T-helper 9 cell (primary cell): ENCODE data around the gene SARNP.
"Not testable (repeated sequence)": the region's sequence is repeated elsewhere in the genome, so short reads cannot be mapped to it uniquely, and the experiment has no call there.

Experiments
- DNase-seq: peaks from one replicate; pipeline ENCODE4 v3.0.0-alpha.2; 2020

The SARNP gene

DNA sequence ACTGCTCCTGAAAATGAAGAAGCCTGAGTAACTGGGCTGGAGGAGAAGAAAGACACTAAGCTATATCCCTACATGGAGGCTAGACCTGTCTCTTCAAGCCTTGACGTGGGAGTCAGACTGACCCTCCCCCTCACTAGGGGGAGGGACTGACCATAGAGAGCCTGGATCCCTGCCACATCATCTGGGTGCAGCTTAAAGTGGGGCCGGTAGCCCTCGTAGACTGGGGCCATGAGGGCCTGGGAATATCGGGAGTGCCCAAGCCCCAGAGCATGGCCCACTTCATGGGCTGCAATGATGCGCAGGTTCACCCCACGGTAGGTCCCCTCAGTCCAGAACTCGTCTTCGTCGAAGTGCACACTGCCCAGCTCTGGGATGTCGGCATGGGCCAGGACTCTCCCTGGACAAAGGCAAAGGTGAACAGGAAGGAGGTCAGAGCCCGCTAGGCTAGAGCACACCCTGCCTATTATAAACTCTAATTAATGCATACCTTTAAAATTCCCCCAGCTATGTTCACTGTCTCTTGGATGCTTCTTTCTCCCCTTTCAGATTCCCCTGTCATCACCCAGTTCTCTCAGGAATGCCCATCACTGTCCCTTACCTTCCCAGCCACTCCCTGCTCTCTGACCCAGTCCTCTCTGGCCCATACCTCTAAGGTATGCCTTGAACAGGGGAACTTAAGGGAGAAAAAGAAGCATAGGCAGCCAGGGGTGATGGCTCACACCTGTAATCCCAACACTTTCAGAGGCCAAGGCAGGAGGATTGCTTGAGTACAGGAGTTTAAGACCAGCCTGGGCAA is 22.0 kb upstream of the SARNP start:
- DNase-seq = no peak

DNA sequence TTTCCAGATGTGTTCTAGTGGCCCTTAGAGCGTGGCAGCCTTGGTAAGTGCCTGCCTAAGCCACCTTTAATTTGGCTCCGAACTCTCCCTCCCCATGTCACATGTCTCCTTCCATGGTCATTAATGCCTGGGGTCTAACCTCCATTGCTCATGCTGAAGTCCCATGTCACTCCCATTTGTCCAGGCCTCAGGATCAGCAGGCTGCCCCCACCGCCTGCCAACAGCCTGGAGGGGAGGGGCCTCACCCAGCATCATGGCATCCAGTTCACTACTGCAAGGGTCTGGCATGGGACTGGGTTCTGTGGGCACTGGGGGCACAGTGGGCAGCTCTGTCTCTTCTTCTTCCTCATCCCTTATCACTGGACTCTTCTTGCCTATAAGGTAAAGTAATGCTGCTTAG is 20.8 kb upstream of the SARNP start:
- DNase-seq = no peak

DNA sequence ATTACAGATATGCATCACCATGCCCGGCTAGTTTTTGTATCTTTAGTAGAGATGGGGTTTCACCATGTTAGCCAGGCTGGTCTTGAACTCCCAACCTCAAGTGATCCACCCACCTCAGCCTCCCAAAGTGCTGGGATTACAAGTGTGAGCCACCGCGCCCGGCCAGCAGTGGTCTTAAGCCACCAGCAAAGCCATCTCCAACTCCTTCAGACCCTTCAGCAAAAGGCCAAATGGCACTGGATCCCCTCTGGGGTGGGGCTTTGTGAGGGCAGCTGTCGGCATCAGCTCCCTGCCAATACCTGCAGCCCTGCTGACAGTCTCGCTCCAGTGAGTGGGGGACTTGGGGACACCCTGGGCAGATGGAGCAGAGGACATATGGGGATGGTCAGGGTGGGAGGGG is 16.9 kb upstream of the SARNP start:
- not testable (repeated sequence) for DNase-seq

DNA sequence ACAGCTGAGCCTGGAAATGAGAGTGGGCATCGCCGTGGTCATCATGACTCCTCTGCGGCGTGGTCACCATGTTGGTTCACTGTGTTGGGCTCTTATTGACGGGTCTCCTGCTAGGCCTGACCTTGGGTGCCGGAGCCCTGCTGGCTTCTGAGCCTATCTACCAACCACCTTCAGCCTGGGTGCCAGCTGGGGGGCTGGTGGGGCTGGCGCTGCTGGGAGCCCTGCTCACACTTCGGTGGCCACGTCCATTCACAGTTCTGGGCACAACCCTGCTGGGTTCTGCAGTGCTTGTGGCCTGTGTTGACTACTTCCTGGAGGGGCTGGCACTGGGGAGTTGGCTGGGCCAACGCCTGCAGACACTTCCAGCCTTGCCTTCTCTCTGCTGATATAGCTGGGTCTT is 15.5 kb upstream of the SARNP start:
- no peak for DNase-seq

DNA sequence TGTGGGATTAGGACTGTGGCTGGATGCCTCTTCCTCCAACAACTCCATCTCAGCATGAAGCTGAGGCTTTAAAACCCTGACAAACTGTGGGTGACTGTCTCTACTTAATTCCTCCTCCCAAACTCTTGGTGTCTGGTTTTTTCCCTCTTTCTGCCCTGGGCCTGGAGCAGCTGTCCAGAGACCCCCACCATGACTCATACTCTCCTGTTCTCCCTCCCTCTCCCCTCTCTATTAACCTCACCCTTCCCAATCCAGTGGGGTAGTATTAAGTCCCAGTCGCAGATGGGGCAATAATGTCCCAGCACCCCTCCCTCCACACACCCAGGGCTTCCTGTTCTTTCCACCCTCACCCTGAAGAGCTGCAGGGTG is 13.9 kb upstream of the SARNP start:
- DNase-seq = no peak

DNA sequence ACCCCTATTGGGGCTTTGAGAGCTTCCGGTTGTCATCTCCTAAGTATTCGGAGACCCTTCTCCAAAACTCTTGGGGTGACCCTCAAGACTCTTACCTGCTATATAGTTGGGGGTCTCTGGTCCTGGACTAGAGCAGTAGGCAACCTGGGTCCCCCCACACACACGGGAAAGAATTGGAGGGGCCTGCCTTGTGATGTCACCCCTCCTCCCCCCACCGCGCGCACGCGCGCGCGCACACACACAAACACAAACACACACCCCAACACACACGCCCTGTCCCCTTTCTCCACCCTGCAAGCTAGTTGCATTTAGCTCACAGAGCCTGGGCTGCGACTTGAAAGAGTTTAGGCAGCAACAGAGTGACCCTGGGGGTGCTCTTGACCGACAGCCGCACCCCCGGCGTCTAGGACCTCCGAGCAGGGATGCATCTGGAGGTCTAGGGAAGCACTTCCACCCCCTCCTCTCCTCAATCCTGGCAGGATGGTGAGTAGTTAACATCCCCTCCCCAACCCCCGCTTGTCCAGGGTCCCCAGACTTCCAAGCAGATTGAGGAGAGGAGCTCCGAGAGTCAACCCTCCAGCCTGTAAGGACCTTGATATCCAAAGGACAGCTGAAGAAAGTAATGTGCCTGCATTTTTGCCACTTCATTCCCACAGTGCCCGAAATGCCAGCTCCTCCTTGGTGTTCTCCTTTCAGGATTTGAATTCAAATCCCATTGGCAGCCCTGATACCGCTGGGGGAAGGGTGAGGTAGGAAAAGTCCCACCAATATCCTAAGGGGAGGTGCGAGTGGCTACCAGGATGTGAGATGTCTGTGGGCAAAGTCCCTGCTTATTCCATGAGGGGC is 13.3 kb upstream of the SARNP start:
- DNase-seq = no peak

DNA sequence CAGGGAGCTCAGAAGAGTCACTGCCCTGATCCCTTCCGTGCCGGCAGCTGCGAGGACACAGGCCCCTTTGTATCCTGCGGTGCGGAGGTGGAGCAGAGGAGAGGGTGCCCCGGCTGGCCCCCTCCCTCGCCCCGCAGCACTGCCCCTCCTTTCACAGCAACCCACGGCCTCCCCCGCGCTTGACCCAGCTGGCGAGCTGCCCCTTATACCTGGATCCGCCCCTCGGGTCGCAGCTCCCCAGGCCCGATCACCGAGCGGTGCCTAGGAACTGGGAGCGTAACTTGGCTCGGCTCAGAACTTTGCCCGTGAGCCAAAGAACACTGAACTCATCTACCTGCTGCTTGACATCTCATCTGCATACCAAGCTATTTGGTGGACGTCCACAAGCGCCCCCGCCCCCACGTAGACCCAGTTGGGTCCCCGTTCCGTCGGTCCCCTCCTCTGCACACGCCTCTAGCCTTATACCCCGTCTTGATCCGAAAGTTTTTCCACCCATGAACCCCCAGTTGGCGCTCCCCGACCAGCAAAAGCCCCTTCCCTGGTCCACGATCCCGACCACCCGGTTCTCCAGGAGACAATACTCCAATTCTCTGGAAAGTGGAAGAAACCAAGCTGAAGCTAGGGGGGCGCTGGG is 12.6 kb upstream of the SARNP start:
- peak; percentile 15 for DNase-seq

DNA sequence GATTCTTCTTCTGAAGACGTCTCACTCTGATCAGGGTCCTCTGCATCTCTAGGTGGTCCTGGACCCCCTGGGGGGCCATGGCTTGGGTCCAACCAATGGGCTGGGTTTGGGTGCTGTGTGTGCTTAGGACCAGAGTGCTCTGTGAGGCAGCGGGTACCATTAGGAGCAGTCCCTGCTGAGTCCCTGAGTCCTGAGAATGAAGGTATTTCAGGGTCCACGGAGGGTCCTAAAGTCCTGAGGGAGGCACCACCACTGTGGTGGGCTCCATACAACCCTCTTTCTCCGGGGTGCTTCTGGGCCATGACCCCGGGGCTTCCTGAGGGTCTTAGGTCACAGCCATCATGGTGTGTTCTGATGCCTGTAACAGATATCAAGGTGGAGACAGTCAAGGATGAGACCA is 10.8 kb upstream of the SARNP start:
- DNase-seq = no peak

DNA sequence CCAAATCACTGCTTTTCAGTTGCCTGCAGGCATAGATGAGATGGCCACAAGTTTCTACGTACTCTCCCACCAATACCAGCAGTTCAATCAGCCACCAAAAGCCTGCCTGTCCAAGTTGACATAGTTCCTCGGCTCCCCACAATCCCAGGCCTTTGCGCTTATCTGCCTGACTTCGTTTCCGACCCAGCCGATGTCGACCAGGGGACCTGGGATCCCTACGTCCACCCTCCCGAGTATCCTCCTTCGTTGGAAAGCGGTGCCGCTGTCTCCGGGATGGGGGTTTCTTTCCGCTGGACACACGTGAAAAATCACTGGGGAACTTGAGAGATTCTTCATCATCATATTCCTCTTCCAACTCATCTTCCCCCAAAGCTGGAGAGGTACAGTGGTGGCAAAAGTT is 10.3 kb upstream of the SARNP start:
- DNase-seq = no peak

DNA sequence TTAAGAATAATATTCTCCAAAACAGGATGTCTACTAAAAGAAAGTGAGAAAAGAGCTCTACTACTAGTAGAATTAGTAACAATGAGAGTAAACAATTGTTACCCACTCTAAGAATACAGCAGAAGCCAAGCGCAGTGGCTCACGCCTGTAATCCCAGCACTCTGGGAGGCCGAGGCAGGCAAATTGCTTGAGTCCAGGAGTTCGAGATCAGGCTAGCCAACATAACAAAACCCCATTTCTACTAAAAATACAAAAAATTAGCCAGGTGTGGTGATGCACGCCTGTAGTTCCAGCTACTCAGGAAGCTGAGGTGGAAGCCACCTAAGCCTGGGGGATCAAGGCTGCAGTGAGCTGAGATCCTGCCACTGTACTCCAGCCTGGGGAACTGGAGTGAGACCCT is 7.2 kb upstream of the SARNP start:
- DNase-seq = no peak

DNA sequence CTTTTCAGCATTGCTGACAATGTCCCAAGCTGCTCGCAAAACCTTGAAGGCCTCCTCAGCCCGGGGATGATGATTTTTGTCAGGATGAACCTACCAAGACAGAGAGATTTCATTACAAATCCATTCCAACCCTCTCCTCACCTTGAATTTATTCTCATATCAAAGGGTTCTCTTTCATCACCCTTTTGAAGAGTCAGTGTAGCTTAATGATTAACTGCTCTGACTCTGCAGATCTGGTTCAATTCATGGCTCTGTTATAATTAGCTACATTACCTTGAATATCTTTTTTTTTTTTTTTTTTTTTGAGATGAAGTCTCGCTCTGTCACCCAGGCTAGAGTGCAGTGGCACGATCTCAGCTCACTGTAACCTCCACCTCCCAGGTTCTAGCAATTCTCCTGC is 5.9 kb upstream of the SARNP start:
- no peak for DNase-seq

DNA sequence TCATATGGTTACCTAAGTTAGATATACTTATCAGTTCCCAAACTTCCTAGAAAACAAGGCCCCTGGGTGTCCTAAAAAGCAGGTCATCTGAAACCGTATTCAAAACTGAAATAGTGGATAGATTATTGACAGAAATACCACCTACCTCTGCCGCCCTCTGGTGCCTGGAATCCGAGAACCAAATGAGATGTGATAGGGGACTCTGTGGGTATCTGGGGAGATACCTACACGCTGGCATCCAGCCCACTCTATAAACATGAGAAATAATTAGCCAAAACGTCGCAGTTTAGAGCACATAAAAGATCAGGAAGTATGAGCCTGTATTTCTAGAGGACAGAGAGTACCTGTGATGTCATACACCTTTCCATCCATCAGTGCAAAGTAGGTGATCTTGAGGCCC is 4.7 kb upstream of the SARNP start:
- DNase-seq = no peak

DNA sequence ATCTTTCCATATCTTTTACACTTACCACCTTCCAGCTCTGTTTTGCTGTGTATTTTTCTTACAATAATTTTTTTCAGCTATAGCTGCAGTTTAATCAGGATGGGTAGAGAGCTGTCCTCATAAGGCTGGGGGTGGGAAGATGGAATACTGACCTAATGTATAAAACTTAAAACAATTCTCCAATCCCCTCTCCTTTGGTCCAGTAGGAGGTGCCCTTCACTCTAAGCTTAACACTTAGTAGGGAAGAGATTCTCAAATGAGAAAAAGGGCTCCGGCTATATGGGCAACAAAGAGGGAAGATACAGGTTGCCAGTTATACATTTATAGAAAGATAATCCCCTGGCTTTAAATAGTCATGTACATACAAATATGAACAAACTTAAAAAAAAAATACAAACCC is 3.2 kb upstream of the SARNP start:
- no peak for DNase-seq

DNA sequence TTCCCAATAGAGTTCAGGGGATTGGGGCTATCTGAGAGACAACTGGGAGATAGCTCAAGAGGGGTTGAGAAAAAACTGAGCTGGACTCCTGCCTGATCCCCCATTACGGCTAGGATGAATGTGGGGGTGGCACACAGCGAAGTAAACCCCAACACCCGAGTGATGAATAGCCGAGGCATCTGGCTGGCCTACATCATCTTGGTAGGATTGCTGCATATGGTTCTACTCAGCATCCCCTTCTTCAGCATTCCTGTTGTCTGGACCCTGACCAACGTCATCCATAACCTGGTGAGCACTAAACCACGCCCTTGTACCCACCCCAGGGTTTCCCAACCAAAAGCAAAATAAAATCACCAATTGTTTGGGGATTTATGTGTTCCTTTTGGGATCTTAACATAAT is 1.4 kb upstream of the SARNP start:
- DNase-seq = no peak

DNA sequence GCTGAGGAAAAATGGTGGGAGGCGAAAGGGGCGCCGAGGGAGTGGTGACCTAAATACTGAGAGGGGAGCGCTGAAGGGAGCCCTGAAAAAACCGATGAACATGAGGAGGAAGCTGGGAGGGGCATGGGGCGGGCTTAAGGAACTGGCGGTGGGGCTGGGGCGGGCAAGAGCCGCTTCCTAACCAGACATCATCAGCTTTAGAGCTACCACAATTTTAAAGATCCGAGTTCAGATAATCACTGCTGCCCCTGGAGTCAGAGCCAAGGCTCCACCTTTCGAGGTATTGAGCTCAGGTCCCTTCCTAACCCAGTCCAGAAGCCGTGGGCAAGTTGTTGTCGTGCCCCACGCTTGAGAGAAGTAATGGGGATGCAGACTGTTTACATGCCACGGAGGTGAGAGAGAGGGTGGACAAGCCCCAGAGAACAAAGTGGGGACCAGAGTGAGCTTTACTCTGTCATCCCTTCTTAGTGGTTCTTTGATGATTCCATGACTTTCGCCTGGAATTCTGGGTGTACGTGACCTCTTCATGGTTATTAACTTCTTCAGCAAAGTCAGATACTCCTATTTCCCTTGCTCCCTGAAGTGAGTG is 710 bp upstream of the SARNP start:
- no peak for DNase-seq

DNA sequence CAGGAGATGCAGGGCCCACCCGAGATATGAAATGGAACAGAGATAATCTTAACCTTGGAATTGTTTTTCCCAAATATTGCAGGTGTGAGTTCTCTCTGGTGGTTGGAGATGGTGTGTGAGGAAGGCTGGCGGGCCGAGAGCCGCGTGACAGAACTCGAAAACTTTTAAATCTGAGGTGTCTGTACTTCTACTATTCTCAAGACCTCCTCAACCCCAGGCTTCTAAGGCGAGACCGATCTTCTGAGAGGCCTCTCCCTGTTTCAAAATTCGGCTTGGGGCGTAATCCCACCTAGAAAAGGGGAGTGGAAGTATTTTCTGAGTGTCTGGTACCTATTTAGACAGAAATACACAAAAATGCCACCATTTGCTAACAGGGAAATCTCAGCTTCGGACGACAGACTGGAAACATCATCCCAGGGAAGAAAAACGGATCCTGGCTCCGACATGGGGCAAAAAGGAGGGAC is 611 bp downstream of the SARNP start:
- no peak for DNase-seq

DNA sequence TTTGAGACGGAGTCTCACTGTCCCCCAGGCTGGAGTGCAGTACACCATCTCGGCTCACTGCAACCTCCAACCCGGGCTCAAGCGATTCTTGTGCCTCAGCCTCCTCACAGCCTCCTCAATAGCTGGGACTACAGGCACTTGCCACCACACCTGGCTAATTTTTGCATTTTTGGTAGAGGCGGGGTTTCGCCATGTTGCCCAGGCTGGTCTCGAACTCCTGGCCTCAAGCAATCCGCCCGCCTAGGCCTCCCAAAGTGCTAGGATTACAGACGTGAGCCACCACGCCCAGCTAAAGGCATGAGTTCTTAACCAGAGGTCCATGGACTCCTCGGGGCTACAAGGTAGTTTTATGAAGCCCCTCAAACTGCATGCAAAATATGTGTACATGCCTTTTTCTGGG is 2.1 kb downstream of the SARNP start:
- DNase-seq = no peak

DNA sequence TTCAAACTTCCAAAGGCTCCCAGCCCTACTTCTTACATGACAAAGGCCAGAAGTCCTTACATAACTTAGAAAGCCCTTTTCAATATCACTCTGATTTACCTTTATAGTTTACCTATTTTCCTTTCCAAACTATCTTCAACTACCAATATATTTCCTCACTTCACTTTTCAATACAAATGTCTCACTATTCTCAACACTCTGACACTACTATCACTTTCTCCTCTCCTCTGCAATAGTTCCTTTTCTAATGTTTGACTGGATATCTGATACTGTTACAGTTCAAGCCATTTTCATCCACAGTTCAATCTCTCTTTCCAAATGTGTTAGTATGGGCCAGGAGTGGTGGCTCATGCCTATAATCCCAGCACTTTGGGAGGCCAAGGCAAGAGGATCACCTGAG is 3.3 kb downstream of the SARNP start:
- DNase-seq = no peak

DNA sequence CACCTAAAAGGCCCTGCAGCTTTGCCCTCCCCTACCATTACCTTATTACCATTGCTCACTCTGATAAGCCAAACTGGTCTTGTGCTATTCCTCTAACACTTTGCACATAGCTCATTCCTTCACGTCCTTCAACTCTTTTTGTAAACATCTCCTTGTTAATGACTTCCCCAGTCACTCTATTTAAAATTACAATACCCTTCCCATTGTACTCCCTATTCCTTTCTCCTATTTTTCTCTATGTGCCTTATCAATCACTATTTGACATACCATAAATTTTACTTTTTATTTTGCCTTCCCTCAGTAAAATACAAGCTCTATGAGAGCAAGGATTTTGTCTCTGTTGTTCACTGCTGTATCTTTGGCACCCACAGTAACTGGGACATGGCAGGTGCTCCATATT is 5.4 kb downstream of the SARNP start:
- DNase-seq = no peak

DNA sequence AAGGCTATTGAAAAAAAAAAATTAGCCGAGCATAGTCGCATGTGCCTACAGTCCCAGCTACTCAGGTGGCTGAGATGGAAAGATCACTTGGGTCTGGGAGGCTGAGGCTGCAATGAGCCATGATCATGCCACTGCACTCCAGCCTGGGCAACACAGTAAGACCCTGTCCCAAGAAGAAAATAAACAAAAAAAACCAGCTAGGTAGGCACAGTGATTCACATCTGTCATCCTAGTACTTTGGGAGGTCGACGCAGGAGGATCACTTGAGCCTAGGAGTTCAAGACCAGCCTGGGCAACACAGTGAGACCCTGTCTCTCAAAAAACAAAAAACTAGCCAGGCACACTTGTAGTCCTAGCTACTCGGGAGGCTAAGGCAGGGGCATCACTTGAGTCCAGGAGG is 8.2 kb downstream of the SARNP start:
- DNase-seq = no peak

DNA sequence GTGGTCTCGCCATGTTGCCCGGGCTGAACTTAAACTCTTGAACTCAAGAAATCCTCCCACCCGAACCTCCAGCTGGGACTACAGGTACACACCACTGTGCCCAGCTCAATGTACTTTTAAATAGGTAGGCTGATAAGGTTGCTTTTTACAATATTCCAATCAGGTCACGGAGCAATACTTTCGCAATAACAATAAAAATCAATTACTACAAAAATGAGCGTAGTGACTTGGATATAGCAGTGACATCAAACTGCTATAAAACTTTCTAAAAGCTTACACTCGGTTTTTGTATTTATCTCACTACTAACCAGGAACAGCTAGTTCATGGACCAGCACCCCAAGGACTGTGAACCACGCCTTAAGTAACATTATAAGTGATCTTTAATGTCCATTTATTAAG is 10.5 kb downstream of the SARNP start:
- DNase-seq = no peak

DNA sequence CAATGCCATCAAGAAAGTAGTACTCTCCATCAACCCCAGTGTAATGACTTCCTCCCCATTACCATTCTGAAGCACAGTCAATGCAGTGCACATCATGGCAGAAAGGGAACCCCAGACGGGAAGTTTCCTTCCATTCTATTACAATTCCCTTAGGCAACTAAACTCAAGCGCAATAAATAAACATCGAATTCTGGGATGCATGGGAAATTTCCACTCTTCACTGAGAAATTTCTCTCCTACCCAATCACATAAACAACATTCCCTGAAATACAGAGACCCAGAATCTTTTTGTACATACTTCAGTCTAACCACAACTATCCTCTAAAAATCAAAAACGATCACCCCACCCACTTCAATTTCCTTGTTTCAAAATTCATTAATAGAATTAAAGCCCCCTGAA is 20.0 kb downstream of the SARNP start:
- DNase-seq = no peak

DNA sequence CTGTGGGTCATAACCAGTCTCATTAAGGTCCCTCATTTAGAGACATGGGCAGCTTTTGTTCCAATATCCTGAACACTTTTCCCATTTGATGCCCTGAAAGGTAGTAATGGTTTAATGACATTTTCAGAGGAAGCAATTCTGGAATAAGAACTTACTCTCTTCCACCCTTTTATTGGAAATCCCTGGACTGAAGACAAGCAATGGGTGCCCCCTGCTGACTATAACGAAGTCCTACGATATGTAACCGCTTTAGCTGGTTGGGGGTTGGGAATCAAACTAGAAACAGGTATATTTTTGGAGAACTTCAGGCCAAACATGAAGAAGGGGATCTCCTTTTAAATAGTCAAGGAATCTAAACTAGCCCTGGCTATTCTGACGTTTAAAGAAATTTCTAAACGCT is 20.5 kb downstream of the SARNP start:
- no peak for DNase-seq

DNA sequence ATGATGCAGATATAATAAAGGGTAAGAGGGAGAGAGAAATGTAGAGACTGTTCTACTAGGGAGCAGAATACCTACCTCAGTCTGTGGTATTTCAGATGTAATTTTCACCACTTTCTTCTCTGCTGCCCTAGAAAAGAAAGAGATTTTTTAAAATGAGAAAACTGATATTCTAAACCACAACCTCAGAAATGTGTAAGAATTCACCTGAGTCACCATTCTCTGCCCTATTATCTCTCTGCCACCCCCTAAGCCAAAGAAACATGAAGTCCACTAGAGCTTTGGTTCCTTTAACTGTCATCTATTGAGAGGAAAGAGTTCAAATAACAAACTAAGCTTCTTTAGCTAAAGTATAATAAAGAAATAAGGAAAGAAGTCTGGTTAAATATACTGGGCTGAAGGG is 21.6 kb downstream of the SARNP start:
- no peak for DNase-seq
